Prostate gland (tissue), 2 donors: ENCODE results near the gene LAMA2. TPM values are rescaled to one million over a fixed set of nuclear protein-coding genes. Genes with fewer than 3 reads are reported as not detected.

Experiments
- DNase-seq: peaks from one replicate; pipeline ENCODE4 v3.0.0-alpha.2; 2019; ENCODE audit warnings: low spot score
- H3K27ac ChIP-seq, 2 donors: fragments of 200-600 bp; sonication (generic); 2 replicates each; pipeline ENCODE4 v1.5.1; 2017 to 2019
- H3K27me3 ChIP-seq: fragments of 200-600 bp; sonication (generic); replicated peaks from 2 replicates; pipeline ENCODE4 v1.5.1; 2019; ENCODE audit not compliant: insufficient read depth
- H3K36me3 ChIP-seq, 2 donors: fragments of 200-600 bp; sonication (generic); 1 replicate in 1 of 2; 2 replicates in 1 of 2; pipeline versions ENCODE4 v1.5.1 to v1.8.1; 2017 to 2019
- H3K4me1 ChIP-seq: fragments of 200-600 bp; sonication (generic); replicated peaks from 2 replicates; pipeline ENCODE4 v1.5.1; 2019
- H3K4me3 ChIP-seq, 2 donors: fragments of 200-600 bp; sonication (generic); 2 replicates each; pipeline ENCODE4 v1.5.1; 2017 to 2019
- H3K9me3 ChIP-seq: fragments of 200-600 bp; sonication (generic); 2 replicates; pipeline ENCODE4 v1.5.1; 2017
- CTCF ChIP-seq, 4 experiments: fragments of 200-600 bp in 2 of 4; fragments of 450-650 bp in 2 of 4; sonication (generic) in 2 of 4; IDR thresholded peaks; 1 replicate in 3 of 4; 2 replicates in 1 of 4; pipeline ENCODE4 v1.5.1; 2016 to 2019; ENCODE audit warnings: antibody characterized with exemption in 4 of 4, mild to moderate bottlenecking in 2 of 4, moderate library complexity in 2 of 4
- POLR2A ChIP-seq: fragments of 450-650 bp; IDR thresholded peaks from one replicate; pipeline ENCODE4 v1.6.1; 2016; ENCODE audit warnings: antibody characterized with exemption, mild to moderate bottlenecking
- POLR2AphosphoS5 ChIP-seq: sonication (generic); formaldehyde crosslinking; IDR thresholded peaks from one replicate; pipeline ENCODE4 v1.6.1; 2017; ENCODE audit warnings: antibody characterized with exemption
- WGBS: methylation state at CpG from one replicate; pipeline ENCODE4 v1.1.5; 2018; 5-methylcytosine and 5-hydroxymethylcytosine counted together
- intact Hi-C: fragments of 100-400 bp; cut with DNase I; formaldehyde crosslinking; loops from one replicate; pipeline ENCODE4 v1.14.2; 2022
- total RNA-seq, 2 donors: library from RNA; depleted of rRNA; stranded (reverse); fragments of >200 nt; gene quantifications; one replicate each; pipeline ENCODE4 v1.1.0, GENCODE V29; 2016

LAMA2 gene
- total RNA-seq, 2 donors from 2014 or later, result 10.1 to 89.1 TPM

GRCh38 chr6:129513471-129513870, 630.5 kb downstream of the LAMA2 start:
- H3K4me3 ChIP-seq, result no peak overlapping the region
- TF ChIP-seq POLR2A (no peak), CTCF (IDR thresholded peaks at IDR 0.05) (no peak), POLR2AphosphoS5 (no peak)
- DNase-seq, result no peak
- no peaks in the 10 kb centered on the region for H3K4me1 ChIP-seq
- 31% methylated on average over 3 of the region's 3 CpGs for WGBS
- intact Hi-C loops, result no loop called here
- no peak overlapping the region for H3K27ac ChIP-seq
- no peaks in the 10 kb centered on the region for H3K9me3 ChIP-seq
- no peaks in the 10 kb centered on the region for H3K27me3 ChIP-seq
- H3K36me3 ChIP-seq, result no peaks in the 10 kb centered on the region

GRCh38 chr6:129515004-129515403, 632.1 kb downstream of the LAMA2 start:
- H3K27me3 ChIP-seq, result no peaks in the 10 kb centered on the region
- no peak overlapping the region for H3K4me3 ChIP-seq
- no peak overlapping the region for H3K27ac ChIP-seq
- H3K9me3 ChIP-seq, result no peaks in the 10 kb centered on the region
- intact Hi-C loops, result no loop called here
- DNase-seq, result no peak
- no peaks in the 10 kb centered on the region for H3K36me3 ChIP-seq
- 43% methylated on average over 2 of the region's 2 CpGs for WGBS
- TF ChIP-seq CTCF (IDR thresholded peaks at IDR 0.05) (no peak), POLR2A (no peak), POLR2AphosphoS5 (no peak)
- H3K4me1 ChIP-seq, result no peaks in the 10 kb centered on the region

- 74% methylated on average over 3 of the region's 3 CpGs for WGBS
- Histone ChIP-seq H3K4me1 (no peaks in the 10 kb centered on the region), H3K36me3 (no peaks in the 10 kb centered on the region), H3K27me3 (no peaks in the 10 kb centered on the region), H3K4me3 (no peak overlapping the region), H3K27ac (no peak overlapping the region), H3K9me3 (no peaks in the 10 kb centered on the region)
- no peak for DNase-seq
- intact Hi-C loops, result no loop called here
- no peak for TF ChIP-seq CTCF (IDR thresholded peaks at IDR 0.05)
- TF ChIP-seq POLR2A, result no peak
- no peak for TF ChIP-seq POLR2AphosphoS5
Measured at GRCh38 chr6:129516005-129516404, 633.1 kb downstream of the LAMA2 start.

- H3K9me3 ChIP-seq, result no peaks in the 10 kb centered on the region
- no peaks in the 10 kb centered on the region for H3K27me3 ChIP-seq
- no peak overlapping the region for H3K4me3 ChIP-seq
- 29% methylated on average over 1 of the region's 1 CpG for WGBS
- H3K36me3 ChIP-seq, result no peaks in the 10 kb centered on the region
- H3K27ac ChIP-seq, result no peak overlapping the region
- DNase-seq, result no peak
- TF ChIP-seq POLR2AphosphoS5, result no peak
- TF ChIP-seq POLR2A, result no peak
- H3K4me1 ChIP-seq, result no peaks in the 10 kb centered on the region
- intact Hi-C loops, result no loop called here
Measured at GRCh38 chr6:129516787-129517186, 633.8 kb downstream of the LAMA2 start.

- TF ChIP-seq POLR2AphosphoS5 (no peak), POLR2A (no peak), CTCF (IDR thresholded peaks at IDR 0.05) (no peak)
- no peaks in the 10 kb centered on the region for H3K4me1 ChIP-seq
- H3K27ac ChIP-seq, result no peak overlapping the region
- no peaks in the 10 kb centered on the region for H3K9me3 ChIP-seq
- WGBS, result 12% methylated on average over 2 of the region's 2 CpGs
- H3K4me3 ChIP-seq, result no peak overlapping the region
- no peaks in the 10 kb centered on the region for H3K36me3 ChIP-seq
- H3K27me3 ChIP-seq, result no peaks in the 10 kb centered on the region
- no peak for DNase-seq
- intact Hi-C loops, result no loop called here
Measured at GRCh38 chr6:129517288-129517687, 634.4 kb downstream of the LAMA2 start.
